GM19023 (cell line): Measurements from ENCODE around the gene MREG.

ENCODE experiments used
- ATAC-seq: cut with Tn5 transposase; IDR thresholded peaks from one replicate; pipeline ENCODE4 v1.9.1; 2021; ENCODE audit warnings: mild to moderate bottlenecking, moderate library complexity; ENCODE audit not compliant: unreplicated experiment

Gene MREG

DNA sequence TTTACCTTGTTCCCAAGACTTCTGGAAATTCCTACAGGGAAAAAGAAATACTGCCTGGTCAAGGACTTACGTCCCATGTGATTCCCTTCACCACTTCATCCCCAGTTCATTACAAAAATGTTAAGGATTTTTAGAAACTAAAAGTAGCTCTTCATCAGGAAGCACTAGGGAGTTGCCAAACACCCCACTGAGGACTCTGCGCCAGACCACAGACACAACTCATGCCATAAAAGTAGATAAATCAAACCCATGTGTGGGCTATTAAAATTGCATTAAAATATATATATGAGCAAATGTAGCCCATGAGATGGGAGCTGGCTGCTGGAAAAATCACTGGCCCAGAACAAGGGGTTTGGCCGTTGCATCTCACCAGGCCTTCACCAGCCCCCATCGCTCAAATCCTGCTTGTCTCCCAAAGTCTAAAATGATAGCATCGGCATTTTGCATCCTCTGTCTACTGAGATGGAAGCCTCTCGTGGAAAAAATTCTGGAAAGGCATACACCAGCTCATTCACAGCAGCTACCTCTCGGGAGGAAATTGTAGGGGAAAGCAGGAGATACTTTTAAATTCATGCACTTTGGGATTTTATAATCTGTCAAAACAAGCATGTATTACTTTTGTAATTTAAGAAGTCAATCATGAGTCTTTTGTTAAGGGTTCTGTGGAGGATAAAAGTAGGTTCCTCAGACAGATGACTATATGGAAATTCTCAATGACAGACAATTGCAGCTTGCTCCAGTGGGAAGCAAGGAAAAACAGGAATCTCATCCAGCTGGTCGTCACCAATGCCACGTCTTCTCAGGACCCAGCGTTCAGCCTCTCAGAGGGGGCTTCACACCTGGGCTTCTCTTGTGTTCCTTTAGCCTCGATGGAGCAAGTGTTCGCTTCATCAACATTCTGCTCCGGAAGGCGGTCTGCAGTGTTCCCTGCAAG is 113.9 kb downstream of the MREG start:
- ATAC-seq, result no peak

DNA sequence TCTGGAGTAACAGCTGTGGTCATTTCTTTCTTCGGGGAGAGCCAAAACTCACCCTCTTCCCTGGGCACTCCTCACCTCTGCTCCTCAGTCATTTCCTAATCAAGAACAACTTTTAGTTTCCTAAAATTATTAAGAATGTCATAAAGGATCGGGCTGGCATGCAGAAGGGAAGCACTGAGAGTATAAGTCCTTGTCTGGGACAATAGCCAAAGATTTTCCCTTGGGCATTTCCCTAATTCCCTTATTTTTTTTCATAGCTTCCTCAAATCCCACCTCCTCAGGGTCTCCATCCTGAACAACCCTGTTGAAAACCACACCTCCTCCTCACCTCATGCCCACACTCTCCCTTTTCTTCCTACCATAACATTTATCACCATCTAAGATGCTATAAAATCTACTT is 115.0 kb downstream of the MREG start:
- ATAC-seq, result no peak

DNA sequence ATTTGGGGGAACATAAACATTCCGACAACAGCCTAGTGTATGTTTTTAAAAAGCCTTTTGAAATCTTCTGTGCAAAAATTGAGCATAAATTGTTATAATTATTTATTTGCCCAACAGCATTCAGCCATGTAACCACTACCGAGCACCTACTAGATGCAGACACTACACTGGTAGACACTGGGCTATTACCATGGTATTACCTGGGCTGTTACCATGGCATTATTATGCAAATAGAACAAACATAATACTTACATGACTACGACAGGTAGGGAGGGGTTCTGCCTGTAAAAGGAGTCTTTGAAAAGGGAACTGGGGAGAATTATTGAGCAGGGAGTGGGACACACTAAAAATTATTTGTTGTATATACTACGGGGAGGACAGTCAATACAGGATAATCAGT is 116.4 kb downstream of the MREG start:
- no peak for ATAC-seq

DNA sequence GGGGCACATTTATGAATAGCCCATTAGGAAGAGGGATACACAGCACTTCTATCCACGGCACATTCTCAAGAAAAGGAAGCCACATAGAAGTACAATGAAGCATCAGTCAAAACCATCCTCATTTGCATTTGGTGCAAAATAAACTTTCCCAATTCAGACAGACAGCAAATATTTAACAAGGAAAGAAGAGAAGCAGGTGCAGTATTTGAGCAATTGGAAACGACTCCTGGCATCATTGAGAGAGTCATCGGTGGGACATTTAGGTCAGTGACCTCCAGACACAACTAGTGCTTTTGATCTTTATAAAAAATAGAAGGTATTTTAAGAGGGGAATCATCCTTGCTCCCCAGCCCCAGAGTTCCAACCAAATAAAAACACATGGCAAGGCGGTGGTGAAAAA is 118.0 kb downstream of the MREG start:
- ATAC-seq, result no peak
